ENCODE results near the gene TMEM243.
"Not testable (repeated sequence)": the region's sequence is repeated elsewhere in the genome, so short reads cannot be mapped to it uniquely, and the experiment has no call there.

The TMEM243 gene

DNA sequence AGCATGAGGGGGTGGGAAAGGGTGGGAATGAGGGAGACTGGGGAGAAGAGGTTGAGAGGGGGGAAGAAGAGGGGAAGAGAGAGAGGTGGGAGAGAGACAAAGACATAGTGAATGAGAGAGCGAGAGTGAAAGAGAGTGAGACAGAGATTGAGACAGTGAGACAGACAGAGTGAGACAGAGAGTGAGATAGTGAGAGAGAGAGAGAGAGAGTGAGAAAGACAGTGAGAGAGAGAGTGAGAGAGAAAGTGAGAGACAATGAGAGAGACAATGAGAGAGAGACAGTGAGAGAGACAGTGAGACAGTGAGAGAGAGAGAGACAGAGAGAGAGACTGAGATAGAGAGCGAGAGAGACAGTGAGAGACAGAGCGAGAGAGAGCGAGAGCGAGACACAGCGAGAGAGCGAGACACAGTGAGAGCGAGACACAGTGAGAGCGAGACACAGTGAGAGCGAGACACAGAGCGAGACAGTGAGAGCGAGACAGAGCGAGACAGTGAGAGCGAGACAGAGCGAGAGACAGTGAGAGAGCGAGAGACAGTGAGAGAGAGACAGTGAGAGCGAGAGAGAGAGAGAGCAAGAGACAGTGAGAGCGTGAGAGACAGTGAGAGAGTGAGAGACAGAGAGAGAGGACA is 10.1 kb downstream of the TMEM243 start:
- DNase-seq (ENCODE audit: extremely low read depth, low read depth), result no peak
- TF ChIP-seq, protein P1, sequence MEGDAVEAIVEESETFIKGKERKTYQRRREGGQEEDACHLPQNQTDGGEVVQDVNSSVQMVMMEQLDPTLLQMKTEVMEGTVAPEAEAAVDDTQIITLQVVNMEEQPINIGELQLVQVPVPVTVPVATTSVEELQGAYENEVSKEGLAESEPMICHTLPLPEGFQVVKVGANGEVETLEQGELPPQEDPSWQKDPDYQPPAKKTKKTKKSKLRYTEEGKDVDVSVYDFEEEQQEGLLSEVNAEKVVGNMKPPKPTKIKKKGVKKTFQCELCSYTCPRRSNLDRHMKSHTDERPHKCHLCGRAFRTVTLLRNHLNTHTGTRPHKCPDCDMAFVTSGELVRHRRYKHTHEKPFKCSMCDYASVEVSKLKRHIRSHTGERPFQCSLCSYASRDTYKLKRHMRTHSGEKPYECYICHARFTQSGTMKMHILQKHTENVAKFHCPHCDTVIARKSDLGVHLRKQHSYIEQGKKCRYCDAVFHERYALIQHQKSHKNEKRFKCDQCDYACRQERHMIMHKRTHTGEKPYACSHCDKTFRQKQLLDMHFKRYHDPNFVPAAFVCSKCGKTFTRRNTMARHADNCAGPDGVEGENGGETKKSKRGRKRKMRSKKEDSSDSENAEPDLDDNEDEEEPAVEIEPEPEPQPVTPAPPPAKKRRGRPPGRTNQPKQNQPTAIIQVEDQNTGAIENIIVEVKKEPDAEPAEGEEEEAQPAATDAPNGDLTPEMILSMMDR (IDR thresholded peaks at IDR 0.05; ENCODE audit: low read depth, low read length), result no peak

DNA sequence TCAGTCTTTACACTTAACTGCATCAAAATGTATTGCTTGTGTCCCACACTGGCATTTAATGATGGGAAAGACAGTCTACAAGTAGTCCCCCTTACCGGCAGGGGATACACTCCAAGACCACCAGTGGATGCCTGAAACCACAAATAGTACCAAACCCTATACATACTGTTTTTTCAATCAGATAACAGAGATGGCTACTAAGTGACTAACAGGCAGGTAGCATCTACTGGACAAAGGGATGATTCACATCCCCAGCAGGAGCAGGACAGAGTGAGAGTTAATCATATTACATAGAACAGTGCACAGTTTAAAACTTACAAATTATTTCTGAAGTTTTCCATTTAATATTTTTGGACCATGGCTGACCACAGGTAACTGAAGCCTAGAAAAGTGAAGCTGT is 13.2 kb downstream of the TMEM243 start:
- no peak for DNase-seq (ENCODE audit: extremely low read depth, low read depth)
- TF ChIP-seq, protein P1 (IDR thresholded peaks at IDR 0.05; ENCODE audit: low read depth, low read length), result no peak

DNA sequence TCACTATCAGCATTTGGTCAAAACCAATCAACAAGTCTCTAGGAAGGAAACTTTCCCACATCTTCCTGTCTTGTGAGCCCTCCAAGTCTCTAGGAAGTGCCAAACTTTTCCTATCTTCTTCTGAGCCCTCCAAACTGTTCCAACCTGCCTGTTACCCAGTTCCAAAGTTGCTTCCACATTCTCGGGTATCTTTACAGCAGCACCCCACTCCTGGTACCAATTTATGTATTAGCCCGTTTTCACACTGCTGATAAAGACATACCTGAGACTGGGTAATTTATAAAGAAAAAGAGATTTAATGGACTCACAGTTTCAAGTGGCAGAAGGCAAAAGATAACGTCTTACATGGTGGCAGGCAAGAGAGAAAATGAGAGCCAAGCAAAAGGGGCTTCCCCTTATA is 13.8 kb downstream of the TMEM243 start:
- DNase-seq (ENCODE audit: extremely low read depth, low read depth), result not testable (repeated sequence)

DNA sequence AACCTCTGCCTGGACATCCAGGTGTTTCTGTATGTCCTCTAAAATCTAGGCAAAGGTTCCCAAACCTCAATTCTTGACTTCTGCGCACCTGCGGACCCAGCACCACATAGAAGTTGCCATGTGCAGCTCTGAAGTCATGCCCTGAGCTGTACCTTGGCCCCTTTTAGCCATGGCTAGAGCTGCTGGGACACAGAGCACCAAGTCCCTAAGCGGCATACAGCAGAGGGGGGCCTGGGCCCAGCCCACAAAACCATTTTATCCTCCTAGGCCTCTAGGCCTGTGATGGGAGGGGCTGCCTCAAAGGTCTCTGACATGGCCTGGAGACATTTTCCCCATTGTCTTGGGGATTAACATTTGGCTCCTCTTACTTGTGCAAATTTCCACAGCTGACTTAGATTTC is 14.6 kb downstream of the TMEM243 start:
- no peak for DNase-seq (ENCODE audit: extremely low read depth, low read depth)
- TF ChIP-seq, protein P1 (IDR thresholded peaks at IDR 0.05; ENCODE audit: low read depth, low read length), result no peak

DNA sequence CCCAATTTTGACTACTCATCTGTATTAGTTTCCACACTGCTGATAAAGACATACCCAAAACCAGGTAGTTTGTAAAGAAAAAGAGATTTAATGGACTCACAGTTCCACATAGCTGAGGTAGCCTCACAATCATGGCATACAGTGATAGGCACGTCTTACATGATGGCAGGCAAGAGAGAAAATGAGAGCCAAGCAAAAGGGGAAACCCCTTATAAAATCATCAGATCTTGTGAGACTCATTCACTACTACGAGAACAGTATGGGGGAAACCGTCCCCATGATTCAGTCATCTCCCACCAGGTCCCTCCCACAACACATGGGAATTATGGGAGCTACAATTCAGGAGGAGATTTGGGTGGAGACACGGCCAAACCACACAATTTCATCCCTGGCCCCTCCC is 15.6 kb downstream of the TMEM243 start:
- DNase-seq (ENCODE audit: extremely low read depth, low read depth), result not testable (repeated sequence)

DNA sequence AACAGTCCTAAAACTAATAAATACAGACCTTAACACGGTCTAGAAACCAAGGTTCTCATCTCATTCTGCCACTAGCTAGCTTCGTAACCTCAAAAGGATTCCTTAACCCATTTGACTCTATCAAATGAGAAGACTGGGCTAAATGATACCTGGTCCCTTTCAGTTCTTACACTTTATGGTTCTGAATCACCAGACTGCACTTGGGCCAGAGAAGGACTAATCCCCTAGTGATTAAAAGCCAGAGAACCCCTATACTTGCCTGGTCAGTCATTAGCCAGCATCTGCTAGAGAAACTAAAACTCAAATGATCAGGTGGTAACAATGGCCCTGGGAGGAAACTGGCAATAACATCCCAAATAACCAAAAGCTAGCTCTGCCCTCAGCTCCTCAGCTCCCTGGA is 16.8 kb downstream of the TMEM243 start:
- TF ChIP-seq, protein P1 (IDR thresholded peaks at IDR 0.05; ENCODE audit: low read depth, low read length), result no peak

DNA sequence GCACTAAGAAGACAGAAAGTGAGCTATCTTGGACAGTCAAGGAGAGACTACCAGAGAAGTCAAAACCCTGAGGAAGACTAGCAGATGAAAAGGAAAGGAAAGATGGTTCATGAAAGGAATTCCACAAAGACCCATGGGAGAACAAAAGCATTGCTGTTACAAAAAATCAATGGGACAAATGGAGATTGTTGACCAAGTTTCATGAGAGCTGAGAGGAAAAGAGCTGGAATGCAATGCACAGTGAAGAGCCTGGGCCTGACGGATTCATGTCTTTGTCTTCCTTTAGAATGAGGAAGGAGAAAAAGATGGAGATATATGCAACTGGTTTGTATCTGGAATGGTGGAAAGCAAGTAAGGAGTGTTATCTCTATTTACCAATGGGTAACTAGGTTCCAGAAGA is 17.3 kb downstream of the TMEM243 start:
- TF ChIP-seq, protein P1 (IDR thresholded peaks at IDR 0.05; ENCODE audit: low read depth, low read length), result no peak
- no peak for DNase-seq (ENCODE audit: extremely low read depth, low read depth)

More for the DNA sequence above, 16.8 kb downstream of the TMEM243 start:
- DNase-seq (ENCODE audit: extremely low read depth, low read depth), result no peak

DNA sequence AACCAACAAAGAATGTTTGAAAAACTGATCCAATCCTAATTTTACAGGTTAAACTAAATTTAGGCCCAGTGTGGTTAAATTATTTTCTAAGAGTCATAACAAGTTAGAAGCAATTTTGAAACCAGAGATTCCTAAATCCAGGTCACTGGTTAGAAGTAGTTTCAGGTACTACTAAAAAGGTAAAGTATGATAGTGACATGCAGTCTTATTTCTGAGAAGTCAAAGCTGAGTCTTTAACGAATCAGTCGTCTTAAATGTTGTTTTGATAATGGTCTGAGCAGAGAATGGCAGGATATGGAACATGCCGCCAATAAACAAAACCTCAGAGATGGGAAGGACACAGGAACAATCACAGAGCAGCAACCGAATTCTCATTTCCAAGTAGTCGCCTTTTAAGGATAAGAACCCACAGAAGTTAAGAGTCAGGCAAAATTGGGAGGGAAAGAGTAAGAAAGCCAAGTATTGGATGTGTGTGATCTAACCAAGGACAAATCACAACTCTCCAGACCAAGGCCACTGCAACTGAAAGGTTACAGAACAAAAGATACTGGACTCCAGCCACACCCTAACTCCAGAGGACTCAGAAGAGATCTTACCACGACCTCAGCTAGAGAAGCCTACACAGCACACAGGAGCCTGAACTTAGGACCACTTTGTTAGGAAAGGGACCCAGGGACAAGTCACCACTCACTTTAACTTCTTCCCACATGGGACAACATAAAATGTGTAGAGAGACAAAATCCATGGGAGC is 19.7 kb downstream of the TMEM243 start:
- no peak for DNase-seq (ENCODE audit: extremely low read depth, low read depth)
- TF ChIP-seq, protein P1 (IDR thresholded peaks at IDR 0.05; ENCODE audit: low read depth, low read length), result no peak
